ENCODE data around the gene RPL38.
A peak's percentile ranks its signal among the peaks of the same experiment; 100 is the strongest.

GRCh38 chr17:74205274-74205673 is 1.8 kb downstream of the RPL38 start:
- TF ChIP-seq POLR2A (IDR thresholded peaks at IDR 0.05; ENCODE audit: low read depth, low read length) (0 out of 2 replicates have a peak, but pooled peaks have one; percentile 28), POLR2AphosphoS5 (IDR thresholded peaks at IDR 0.05; ENCODE audit: low read depth, low read length) (no peak), SPI1 (IDR thresholded peaks at IDR 0.05; ENCODE audit: low read depth, low read length) (no peak)
